Superior temporal gyrus (tissue), 1 donor: ENCODE measurements around the gene HDHD2.
A peak's percentile ranks its signal among the peaks of the same experiment; 100 is the strongest.

ENCODE experiments used
- DNase-seq: peaks from one replicate; pipeline ENCODE4 v3.0.0-alpha.2; 2016; ENCODE audit errors: extremely low spot score

HDHD2 gene

GRCh38 chr18:47146206-47146605 is 4.1 kb downstream of the HDHD2 start:
- no peak for DNase-seq

DNA sequence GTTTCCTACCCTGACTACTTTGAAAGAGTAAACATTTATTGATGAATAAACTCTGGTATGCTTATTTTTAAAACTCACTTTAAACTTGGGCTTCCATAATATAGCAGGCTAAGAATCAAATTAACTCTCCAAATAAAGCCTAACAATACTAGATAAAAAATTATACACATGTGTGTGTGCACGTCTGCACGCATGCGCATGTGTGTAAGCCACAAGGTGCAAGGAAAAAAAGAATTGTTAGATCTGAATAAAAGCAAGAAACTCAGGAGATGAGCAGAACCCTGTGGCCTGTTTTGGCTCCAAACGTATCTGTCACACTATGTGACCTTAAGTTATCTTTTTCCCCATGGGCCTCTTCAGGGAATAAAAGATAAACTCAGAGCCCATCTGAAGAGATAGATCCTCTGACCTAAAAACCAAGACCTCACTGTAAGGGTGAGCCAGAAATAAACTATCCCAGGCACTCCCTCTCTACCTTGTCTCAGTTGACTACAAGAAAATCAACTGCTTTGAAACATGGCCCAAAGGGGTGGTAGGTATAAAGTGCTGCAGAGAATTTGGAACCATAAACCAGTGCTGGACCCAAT is 6.3 kb downstream of the HDHD2 start:
- no peak for DNase-seq

- no peak for DNase-seq
These were observed 7.1 kb downstream of the HDHD2 start for GRCh38 chr18:47143153-47143552.

DNA sequence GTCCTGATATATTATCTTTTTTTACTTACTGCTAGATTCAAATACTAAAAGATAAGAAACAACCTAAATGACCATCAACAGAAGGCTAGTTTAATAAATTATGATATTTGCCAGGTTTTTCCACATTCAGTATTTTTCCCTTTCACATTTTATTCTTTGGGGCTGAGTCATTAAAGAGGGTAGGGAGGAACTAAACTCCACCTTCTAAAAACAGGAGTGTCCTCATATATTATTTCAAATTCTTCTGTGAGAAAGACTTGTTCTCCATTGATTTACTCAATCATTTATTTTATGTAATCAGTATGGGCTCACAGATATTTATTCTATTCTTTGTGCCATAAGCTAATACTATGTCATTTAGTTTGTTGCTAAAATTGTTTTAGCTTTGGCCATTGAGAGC is 9.0 kb downstream of the HDHD2 start:
- DNase-seq: no peak

DNA sequence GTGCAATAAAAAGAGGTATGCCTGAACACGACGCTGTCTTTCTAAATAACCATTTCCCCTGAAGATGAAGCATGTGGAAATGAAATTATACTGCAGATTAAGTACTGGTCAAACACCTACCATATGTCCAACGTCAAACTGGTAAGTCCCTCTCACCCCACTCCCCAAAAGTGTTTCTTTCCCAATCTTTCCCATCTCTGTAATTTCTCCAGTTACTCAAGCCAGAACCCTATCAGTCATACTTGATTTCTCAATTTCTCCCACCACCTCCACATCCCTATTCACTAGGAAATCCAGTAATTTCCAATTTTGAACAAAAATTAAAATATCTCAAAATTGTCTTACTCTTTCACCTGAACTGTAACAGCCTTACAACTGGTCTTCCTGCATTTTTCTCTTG is 29.2 kb downstream of the HDHD2 start:
- no peak for DNase-seq

GRCh38 chr18:47120428-47120827 is 29.9 kb downstream of the HDHD2 start:
- no peak for DNase-seq

DNA sequence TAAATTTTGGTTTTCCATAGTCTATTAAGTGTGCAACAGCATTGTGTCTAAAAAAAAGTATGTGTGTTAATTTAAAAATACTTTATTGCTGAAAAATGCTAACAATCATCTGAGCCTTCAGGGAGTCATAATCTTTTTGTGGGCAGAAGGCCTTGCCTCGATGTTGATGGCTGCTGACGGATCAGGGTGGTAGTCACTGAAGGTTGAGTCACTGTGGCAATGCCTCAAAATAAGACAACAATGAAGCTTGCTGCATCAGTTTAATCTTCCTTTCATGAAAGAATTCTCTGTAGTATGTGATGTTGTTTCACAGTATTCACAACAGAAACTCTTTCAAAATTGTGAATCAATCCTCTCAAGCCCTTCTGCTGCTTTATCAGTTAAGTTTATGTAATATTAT is 31.3 kb downstream of the HDHD2 start:
- no peak for DNase-seq

DNA sequence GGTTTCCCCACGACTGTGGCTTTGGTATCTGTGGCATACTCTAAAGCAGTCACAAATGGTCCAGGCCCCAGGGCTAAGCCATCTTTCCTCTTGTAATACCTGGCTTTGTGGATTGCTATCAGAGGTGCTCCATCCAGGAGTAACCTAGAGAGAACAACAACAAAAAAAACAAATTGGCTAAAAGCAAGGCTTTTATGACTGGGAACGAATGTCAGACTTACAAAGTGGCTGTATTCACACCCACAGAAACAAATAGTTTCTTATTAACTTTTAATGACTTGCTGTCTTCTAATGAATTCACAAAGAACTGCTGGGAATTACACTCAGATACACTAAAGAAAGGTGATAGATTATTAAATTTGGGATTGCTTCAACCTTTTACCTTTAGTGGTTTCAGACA is 35.1 kb downstream of the HDHD2 start:
- no peak for DNase-seq

DNA sequence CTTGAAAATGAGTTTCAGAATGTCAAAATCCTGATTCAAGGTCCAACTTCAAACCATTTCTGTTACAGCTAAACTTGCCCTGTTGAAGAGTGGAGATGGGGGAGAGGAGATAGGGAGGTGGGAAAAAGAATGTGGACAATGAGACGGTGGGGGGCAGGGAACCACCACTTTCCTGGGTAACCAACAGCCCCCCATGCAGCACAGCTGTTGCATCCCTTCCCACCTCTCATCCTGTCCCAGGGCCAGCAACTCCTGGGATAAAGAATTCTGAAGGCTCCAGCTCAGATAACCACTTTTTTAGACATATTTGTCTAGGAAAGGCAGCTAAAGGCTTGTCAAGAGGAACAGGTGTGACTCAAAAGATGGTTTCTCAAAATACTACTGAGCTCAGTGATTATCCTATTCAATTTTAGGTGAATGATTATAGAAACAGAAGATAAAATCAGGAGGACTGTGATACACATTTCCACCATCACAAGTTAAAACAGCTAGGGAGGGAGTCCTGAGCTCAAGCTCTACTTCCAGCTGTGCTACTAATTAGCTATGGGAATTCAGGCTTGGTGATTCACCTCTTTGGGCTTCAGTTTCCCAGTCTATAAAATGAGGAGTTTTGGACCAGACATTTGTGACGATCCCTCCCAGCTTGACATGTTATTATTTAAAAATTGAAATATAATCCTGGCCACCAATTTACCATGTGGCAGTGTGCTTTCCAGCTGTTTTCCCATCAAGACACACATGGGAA is 36.3 kb downstream of the HDHD2 start:
- no peak for DNase-seq

- no peak for DNase-seq
These were observed 39.6 kb downstream of the HDHD2 start for GRCh38 chr18:47110492-47111274.

- no peak for DNase-seq
These were observed 40.6 kb downstream of the HDHD2 start for GRCh38 chr18:47109720-47110119.

GRCh38 chr18:47108998-47109405 is 41.3 kb downstream of the HDHD2 start:
- DNase-seq: no peak

- DNase-seq: no peak
These were observed 41.9 kb downstream of the HDHD2 start for GRCh38 chr18:47108373-47108772.

- peak; percentile 88 for DNase-seq
These were observed 50.0 kb downstream of the HDHD2 start for GRCh38 chr18:47100212-47100831.

GRCh38 chr18:47095810-47096209 is 54.5 kb downstream of the HDHD2 start:
- DNase-seq: no peak

- peak; percentile 52 for DNase-seq
These were observed 62.6 kb downstream of the HDHD2 start for GRCh38 chr18:47087676-47088075.

- no peak for DNase-seq
These were observed 68.7 kb downstream of the HDHD2 start for GRCh38 chr18:47081578-47081977.

GRCh38 chr18:47080872-47081271 is 69.4 kb downstream of the HDHD2 start:
- DNase-seq: no peak

GRCh38 chr18:47077111-47077510 is 73.2 kb downstream of the HDHD2 start:
- DNase-seq: peak; percentile 59

- no peak for DNase-seq
These were observed 75.0 kb downstream of the HDHD2 start for GRCh38 chr18:47075098-47075883.

GRCh38 chr18:47067648-47068047 is 82.7 kb downstream of the HDHD2 start:
- no peak for DNase-seq

GRCh38 chr18:47063096-47063495 is 87.2 kb downstream of the HDHD2 start:
- DNase-seq: no peak
